ENCODE data around the gene AK5. TPM values are rescaled to one million over a fixed set of nuclear protein-coding genes. Genes with fewer than 3 reads are reported as not detected.

Gene AK5, protein sequence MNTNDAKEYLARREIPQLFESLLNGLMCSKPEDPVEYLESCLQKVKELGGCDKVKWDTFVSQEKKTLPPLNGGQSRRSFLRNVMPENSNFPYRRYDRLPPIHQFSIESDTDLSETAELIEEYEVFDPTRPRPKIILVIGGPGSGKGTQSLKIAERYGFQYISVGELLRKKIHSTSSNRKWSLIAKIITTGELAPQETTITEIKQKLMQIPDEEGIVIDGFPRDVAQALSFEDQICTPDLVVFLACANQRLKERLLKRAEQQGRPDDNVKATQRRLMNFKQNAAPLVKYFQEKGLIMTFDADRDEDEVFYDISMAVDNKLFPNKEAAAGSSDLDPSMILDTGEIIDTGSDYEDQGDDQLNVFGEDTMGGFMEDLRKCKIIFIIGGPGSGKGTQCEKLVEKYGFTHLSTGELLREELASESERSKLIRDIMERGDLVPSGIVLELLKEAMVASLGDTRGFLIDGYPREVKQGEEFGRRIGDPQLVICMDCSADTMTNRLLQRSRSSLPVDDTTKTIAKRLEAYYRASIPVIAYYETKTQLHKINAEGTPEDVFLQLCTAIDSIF
- polyA plus RNA-seq (2014; cell fraction: cytosol; rRNA removed): 17.6 and 18.4 TPM in 2 replicates
- polyA plus RNA-seq (2014; cell fraction: nucleus; rRNA removed): 11.7 and 13.7 TPM in 2 replicates

DNA sequence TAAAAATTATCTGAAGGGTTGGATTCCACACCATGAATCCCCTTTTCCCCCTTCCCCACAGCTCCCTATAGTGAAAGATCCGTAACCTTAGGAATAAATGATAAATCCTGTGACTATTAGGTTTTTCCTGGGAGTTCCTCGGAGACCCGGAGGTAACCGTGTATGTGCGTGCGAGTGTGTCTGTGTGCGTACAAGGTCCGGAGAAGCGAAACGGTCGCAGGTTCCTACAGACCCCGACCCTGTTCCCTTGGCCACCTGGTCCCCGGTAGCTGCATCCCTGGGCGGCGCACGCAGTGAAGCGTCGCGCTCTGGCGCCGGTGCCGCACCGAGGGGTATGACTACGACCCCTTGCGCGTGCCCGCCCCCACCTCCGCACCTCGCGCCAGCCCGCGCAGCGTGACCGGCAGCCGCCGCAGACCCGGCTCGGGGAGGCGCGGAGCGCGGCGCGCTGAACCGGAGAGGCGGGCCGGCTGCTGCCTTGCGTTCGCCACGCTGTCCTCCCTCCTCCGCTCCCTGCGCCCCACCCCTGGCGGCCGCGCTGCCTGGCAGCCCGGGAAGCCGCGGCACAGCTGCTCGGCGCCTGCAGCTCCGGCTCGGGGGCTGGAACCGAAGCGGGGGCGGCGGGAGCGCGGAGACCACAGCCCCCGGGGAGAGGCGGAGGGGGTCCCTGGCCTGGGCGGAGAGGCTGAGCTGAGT, at the start of gene AK5:
TSS of gene AK5 (plus strand) at position 529 of the 696 bp plus-strand sequence. CDS start 295 bp downstream, outside the sequence.
- peak; percentile 52 for DNase-seq (ENCODE audit: low spot score)

DNA sequence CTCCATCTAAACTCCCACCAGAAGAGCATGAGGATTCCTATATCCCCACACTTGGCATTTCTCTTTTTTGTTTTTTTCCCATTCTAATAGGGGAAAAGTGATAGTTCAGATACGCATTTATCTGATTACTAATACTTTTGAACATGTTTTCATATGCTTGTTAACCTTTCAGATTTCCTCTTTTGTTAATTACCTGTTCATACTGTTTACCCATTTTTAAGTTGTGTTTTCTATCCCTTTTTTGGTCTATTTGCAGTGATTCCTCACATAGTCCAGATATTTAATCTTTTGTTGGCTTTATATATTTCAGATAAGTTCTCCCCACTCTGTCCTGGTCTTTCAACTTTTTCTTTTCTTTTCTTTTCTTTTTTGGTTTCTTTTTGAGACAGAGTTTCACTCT, 49.0 kb upstream of the AK5 start:
- DNase-seq (ENCODE audit: low spot score): no peak

DNA sequence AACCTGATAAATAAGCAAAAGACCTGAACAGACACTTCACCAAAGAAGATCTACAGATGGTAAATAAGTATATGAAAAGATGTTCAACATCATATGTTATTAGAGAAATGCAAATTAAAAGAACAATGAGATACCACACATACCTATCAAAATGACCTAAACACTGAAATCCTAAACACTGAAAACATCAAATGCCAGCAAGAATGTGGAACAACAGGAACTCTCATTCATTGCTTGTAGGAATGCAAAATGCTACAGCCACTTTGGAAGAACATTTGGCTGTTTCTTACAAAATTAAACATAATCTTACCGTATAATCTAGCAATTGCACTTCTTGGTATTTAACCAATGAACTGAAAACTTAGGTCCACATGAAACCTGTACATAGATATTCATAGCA, 47.7 kb upstream of the AK5 start:
- DNase-seq (ENCODE audit: low spot score): no peak

GRCh38 chr1:77234943-77235342, 46.9 kb upstream of the AK5 start:
- no peak for DNase-seq (ENCODE audit: low spot score)

DNA sequence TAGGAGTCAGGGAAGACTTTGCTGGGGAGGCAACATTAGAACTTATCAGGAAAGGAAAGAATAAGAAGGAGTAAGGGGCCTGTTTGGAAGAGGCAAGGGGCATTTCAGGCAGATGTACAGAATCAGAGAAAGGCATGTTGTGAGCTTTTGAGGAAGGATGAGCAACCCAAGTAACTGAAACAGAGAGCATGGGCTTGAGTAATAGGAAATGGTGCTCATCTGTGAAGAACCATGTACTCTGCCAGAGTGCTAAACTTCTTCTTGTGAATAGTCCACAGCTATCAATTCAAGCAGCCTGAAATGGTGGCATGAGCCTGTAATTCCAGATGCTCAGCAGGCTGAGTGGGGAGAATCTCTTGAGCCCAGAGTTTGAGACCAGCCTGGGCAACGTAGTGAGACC, 43.4 kb upstream of the AK5 start:
- no peak for DNase-seq (ENCODE audit: low spot score)

GRCh38 chr1:77239311-77239710, 42.5 kb upstream of the AK5 start:
- DNase-seq (ENCODE audit: low spot score): no peak

- no peak for DNase-seq (ENCODE audit: low spot score)
These were observed 36.0 kb upstream of the AK5 start for GRCh38 chr1:77245830-77246229.

DNA sequence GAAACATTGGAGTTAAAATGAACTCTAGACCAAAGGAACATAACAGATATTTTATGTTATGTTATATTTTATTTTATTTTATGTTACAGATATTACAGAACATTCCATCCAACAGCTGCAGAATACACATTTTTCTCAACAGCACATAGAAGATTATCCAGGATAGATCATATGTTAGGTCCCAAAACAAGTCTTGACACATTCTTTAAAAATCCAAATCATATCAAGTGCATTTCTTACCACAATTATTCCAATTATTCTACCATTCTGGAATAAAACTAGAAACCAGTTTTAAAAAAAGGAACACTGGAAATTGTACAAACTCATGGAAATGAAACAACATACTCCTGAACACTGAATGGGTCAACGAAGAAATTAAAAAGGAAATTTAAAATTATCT, 31.7 kb upstream of the AK5 start:
- DNase-seq (ENCODE audit: low spot score): no peak

- DNase-seq (ENCODE audit: low spot score): no peak
These were observed 28.6 kb upstream of the AK5 start for GRCh38 chr1:77253211-77253610.

DNA sequence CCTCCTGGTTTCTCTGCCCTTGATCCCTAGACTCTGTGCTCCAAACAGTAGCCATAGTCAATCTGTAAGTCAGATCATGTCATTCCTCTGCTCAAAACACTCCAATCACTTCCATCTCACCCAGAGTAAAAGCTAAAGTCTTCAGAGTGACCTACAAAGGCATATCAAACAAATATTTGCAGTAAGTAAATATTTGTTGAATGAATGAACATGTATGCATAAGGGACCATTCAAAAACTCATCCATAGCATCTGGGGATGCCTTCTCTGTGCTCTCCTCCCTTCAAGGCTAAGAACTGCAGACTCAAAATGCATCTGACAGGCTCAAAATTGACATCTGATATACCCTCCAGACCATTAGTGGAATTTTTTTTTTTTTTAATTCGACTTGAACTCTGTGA, 18.1 kb upstream of the AK5 start:
- peak; percentile 10 for DNase-seq (ENCODE audit: low spot score)

DNA sequence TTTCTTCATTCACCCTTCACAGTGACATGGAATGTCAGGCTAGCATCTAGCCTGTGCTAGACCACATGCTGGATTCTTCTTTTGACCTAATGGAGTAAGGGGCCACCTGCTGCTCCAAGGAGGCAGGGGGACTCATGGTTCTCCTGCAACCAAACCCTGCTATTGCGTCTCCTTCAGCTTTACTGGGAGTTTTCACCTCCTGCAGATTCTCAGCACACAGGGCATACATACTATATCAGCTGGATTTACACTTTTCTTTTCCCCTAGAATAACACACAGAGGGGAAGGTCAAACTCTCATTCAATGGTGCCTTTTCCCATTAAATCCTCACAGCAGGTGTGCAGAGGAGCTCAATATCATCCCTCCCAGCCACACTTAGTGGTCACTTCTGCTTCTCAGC, 16.6 kb upstream of the AK5 start:
- DNase-seq (ENCODE audit: low spot score): no peak

- DNase-seq (ENCODE audit: low spot score): no peak
These were observed 14.8 kb upstream of the AK5 start for GRCh38 chr1:77267035-77267434.

- DNase-seq (ENCODE audit: low spot score): no peak
These were observed 9.8 kb upstream of the AK5 start for GRCh38 chr1:77271852-77272580.

DNA sequence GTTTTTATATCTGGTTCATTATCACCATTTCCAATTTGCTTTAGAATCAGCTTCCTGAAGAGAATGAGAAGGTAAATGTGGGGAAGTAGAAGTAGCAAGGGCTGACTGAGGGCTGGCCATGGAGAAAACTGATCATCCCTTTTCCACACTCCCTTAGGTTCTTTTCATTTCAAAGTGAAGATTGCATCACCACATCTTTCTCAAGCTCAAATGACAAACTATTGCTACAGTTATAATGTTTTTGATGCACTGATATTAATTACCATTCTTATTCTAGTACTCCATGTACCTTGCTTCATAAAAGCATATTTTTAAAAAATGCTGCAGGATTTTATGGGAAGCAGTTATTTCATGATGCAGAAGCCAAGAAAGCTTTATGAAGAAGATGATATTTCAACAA, 7.9 kb upstream of the AK5 start:
- DNase-seq (ENCODE audit: low spot score): no peak

- no peak for DNase-seq (ENCODE audit: low spot score)
These were observed 6.6 kb upstream of the AK5 start for GRCh38 chr1:77275194-77275593.

GRCh38 chr1:77276941-77277340, 4.9 kb upstream of the AK5 start:
- DNase-seq (ENCODE audit: low spot score): no peak

GRCh38 chr1:77279929-77280328, 1.9 kb upstream of the AK5 start:
- DNase-seq (ENCODE audit: low spot score): no peak

- no peak for DNase-seq (ENCODE audit: low spot score)
These were observed 857 bp upstream of the AK5 start for GRCh38 chr1:77280962-77281361.

GRCh38 chr1:77282187-77282865, 507 bp downstream of the AK5 start:
- peak; percentile 49 for DNase-seq (ENCODE audit: low spot score)

GRCh38 chr1:77282866-77283539, 1.2 kb downstream of the AK5 start:
- DNase-seq (ENCODE audit: low spot score): peak; percentile 26

Measured in SK-N-DZ (cell line).